ENCODE measurements around the gene RPAIN.

GRCh38 chr17:5437721-5438317, 17.8 kb downstream of the RPAIN start:
- TF ChIP-seq POLR2A (IDR thresholded peaks at IDR 0.05; ENCODE audit: low read length) (no peak), GATA1 (IDR thresholded peaks at IDR 0.05; ENCODE audit: low read depth, low read length) (no peak)

Data from erythroblast (primary cell).